BE2C (cell line): ENCODE measurements around the gene NUAK2.

Experiments
- DNase-seq: peaks from one replicate; pipeline ENCODE4 v3.0.0-alpha.2; 2020
- H3K27me3 ChIP-seq: fragments of 250-450 bp; sonication (Bioruptor Pico); 2 replicates; pipeline ENCODE4 v1.5.1; 2020; ENCODE audit warnings: mild to moderate bottlenecking
- H3K36me3 ChIP-seq: fragments of 250-450 bp; sonication (Bioruptor Pico); 2 replicates; pipeline ENCODE4 v1.5.1; 2020; ENCODE audit warnings: mild to moderate bottlenecking
- H3K4me1 ChIP-seq: fragments of 250-450 bp; sonication (Bioruptor Pico); 2 replicates; pipeline ENCODE4 v1.5.1; 2020
- H3K4me3 ChIP-seq: 2 replicates; pipeline ENCODE4 v1.5.1; 2011; ENCODE audit warnings: low read depth, low read length
- H3K9me3 ChIP-seq: fragments of 250-450 bp; sonication (Bioruptor Pico); 2 replicates; pipeline ENCODE4 v1.5.1; 2020
- CTCF ChIP-seq: IDR thresholded peaks from 2 replicates; pipeline ENCODE4 v1.5.1; 2012; ENCODE audit warnings: mild to moderate bottlenecking, low read depth, low read length

NUAK2 gene

GRCh38 chr1:205348554-205349487, 27.3 kb upstream of the NUAK2 start:
- H3K36me3 ChIP-seq: no peaks in the 10 kb centered on the region
- peaks cover 40% of the 10 kb centered on the region for H3K4me1 ChIP-seq
- DNase-seq: peak; percentile 61
- no peak overlapping the region for H3K4me3 ChIP-seq
- TF ChIP-seq CTCF: no peak
- no peaks in the 10 kb centered on the region for H3K27me3 ChIP-seq
- no peaks in the 10 kb centered on the region for H3K9me3 ChIP-seq

- no peak for TF ChIP-seq CTCF
- DNase-seq: no peak
- Histone ChIP-seq H3K4me3 (no peak overlapping the region), H3K9me3 (no peaks in the 10 kb centered on the region), H3K4me1 (peaks cover 33% of the 10 kb centered on the region), H3K36me3 (no peaks in the 10 kb centered on the region), H3K27me3 (peaks cover 7% of the 10 kb centered on the region; the same call in 1 of the 2 replicates)
These were observed 25.5 kb upstream of the NUAK2 start for GRCh38 chr1:205346956-205347574.

GRCh38 chr1:205345761-205346160, 24.2 kb upstream of the NUAK2 start:
- H3K27me3 ChIP-seq: peaks cover 7% of the 10 kb centered on the region; the same call in 1 of the 2 replicates

GRCh38 chr1:205344066-205344928, 22.8 kb upstream of the NUAK2 start:
- peak overlapping the region; percentile 63 for H3K4me3 ChIP-seq
- DNase-seq: peak; percentile 55
- peaks cover 14% of the 10 kb centered on the region for H3K4me1 ChIP-seq
- H3K9me3 ChIP-seq: no peaks in the 10 kb centered on the region
- TF ChIP-seq CTCF: no peak
- peaks cover 7% of the 10 kb centered on the region; the same call in 1 of the 2 replicates for H3K27me3 ChIP-seq
- H3K36me3 ChIP-seq: no peaks in the 10 kb centered on the region

More at GRCh38 chr1:205345761-205346160, 24.2 kb upstream of the NUAK2 start:
- no peak overlapping the region for H3K4me3 ChIP-seq
- no peaks in the 10 kb centered on the region for H3K9me3 ChIP-seq
- peaks cover 26% of the 10 kb centered on the region for H3K4me1 ChIP-seq
- no peaks in the 10 kb centered on the region for H3K36me3 ChIP-seq
- no peak for DNase-seq
- TF ChIP-seq CTCF: no peak

GRCh38 chr1:205343431-205344065, 22.0 kb upstream of the NUAK2 start:
- peak overlapping the region; percentile 63 for H3K4me3 ChIP-seq
- H3K9me3 ChIP-seq: no peaks in the 10 kb centered on the region
- peak; percentile 48 for TF ChIP-seq CTCF
- H3K27me3 ChIP-seq: peaks cover 7% of the 10 kb centered on the region; the same call in 1 of the 2 replicates
- H3K36me3 ChIP-seq: no peaks in the 10 kb centered on the region
- DNase-seq: peak; percentile 67
- H3K4me1 ChIP-seq: peaks cover 8% of the 10 kb centered on the region
